Skeletal muscle tissue (tissue), 4 donors: ENCODE results near the gene ACAP3. TPM values are rescaled to one million over a fixed set of nuclear protein-coding genes. Genes with fewer than 3 reads are reported as not detected.

Source experiments
- H3K27ac ChIP-seq: one replicate; pipeline ENCODE4 v1.7.0; 2013; ENCODE audit warnings: mild to moderate bottlenecking, low read depth, low read length, inconsistent platforms
- H3K27me3 ChIP-seq, 3 donors: one replicate each; pipeline ENCODE4 v1.7.0; 2013; ENCODE audit warnings: low read length in 3 of 3; ENCODE audit not compliant: control insufficient read depth in 3 of 3, insufficient read depth in 3 of 3
- H3K36me3 ChIP-seq, 3 donors: one replicate each; pipeline ENCODE4 v1.7.0; 2013; ENCODE audit warnings: low read length in 3 of 3; ENCODE audit not compliant: control insufficient read depth in 3 of 3, insufficient read depth in 3 of 3
- H3K4me1 ChIP-seq, 3 donors: one replicate each; pipeline ENCODE4 v1.7.0; 2013; ENCODE audit warnings: low read length in 3 of 3, mild to moderate bottlenecking in 3 of 3; ENCODE audit not compliant: control insufficient read depth in 3 of 3, insufficient read depth in 3 of 3
- H3K4me3 ChIP-seq, 3 donors: one replicate each; pipeline ENCODE4 v1.7.0; 2013; ENCODE audit warnings: low read length in 3 of 3
- H3K9ac ChIP-seq, 3 donors: one replicate each; pipeline ENCODE4 v1.7.0; 2013; ENCODE audit warnings: low read length in 3 of 3, mild to moderate bottlenecking in 3 of 3, moderate library complexity in 2 of 3, low read depth in 1 of 3
- H3K9me3 ChIP-seq, 3 donors: one replicate each; pipeline ENCODE4 v1.7.0; 2013; ENCODE audit warnings: low read length in 3 of 3; ENCODE audit not compliant: control insufficient read depth in 3 of 3
- total RNA-seq: library from RNA; depleted of rRNA; stranded (reverse); fragments of >200 nt; gene quantifications from one replicate; pipeline ENCODE4 v1.2.3, GENCODE V29; 2014
- donor health status: Osteomylitis.

ACAP3 gene
- total RNA-seq, 1 donor from 2014 or later = 23.5 TPM

DNA sequence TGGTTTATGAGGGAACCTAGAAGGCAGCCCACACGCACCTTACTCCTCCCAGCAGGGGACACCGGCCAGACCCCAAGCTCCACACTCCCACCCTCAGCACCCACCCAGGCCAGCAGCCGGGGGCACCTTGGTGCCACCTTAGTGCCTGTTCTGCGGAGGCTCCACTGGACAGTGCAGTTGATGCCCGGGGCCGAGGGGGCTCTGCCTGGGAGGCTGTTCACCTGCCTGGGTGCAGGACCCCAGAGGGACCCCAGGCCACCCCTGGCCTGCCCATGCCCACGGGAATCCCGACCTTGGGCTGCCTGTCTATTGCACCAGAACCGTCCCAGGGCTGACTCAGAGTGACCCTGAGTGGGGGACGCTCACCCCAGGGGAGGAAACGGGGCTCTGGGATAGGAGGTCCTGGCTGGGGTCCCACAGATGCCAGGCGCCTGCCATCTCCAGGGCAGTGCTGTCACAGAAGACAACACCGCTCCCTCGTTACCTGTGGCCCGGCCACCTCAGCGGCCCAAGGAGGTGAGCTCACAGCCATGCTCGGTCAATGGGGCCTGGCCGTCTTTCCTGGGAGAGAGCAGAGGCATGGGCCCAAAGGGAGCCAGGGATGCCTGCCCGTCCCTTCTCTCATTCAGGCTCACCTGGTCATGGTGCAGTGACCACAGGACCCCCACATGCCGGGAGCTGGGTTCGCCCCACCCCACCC, 26.8 kb downstream of the ACAP3 start:
- Histone ChIP-seq H3K4me1 (peaks cover 0 to 12% (median 2%) of the 10 kb centered on the region in 3 donors), H3K27me3 (peaks cover 13 to 20% (median 14%) of the 10 kb centered on the region in 3 donors), H3K9ac (no peak overlapping the region), H3K27ac (no peak overlapping the region), H3K36me3 (no peaks in the 10 kb centered on the region), H3K4me3 (no peak overlapping the region), H3K9me3 (no peaks in the 10 kb centered on the region)

- Histone ChIP-seq H3K4me3 (no peak overlapping the region), H3K4me1 (peaks cover 6 to 25% (median 11%) of the 10 kb centered on the region in 3 donors), H3K36me3 (no peaks in the 10 kb centered on the region), H3K27ac (no peak overlapping the region), H3K9me3 (no peaks in the 10 kb centered on the region), H3K27me3 (peaks cover 0 to 4% (median 0%) of the 10 kb centered on the region in 3 donors), H3K9ac (no peak overlapping the region)
Measured at GRCh38 chr1:1279028-1279427, 28.7 kb downstream of the ACAP3 start.

GRCh38 chr1:1278620-1279019, 29.1 kb downstream of the ACAP3 start:
- peaks cover 6 to 25% (median 11%) of the 10 kb centered on the region in 3 donors for H3K4me1 ChIP-seq
- no peaks in the 10 kb centered on the region for H3K9me3 ChIP-seq
- H3K27ac ChIP-seq = no peak overlapping the region
- H3K27me3 ChIP-seq = peaks cover 0 to 2% (median 0%) of the 10 kb centered on the region in 3 donors
- no peak overlapping the region for H3K4me3 ChIP-seq
- H3K9ac ChIP-seq = no peak overlapping the region
- H3K36me3 ChIP-seq = no peaks in the 10 kb centered on the region

GRCh38 chr1:1275836-1276235, 31.9 kb downstream of the ACAP3 start:
- Histone ChIP-seq H3K4me3 (no peak overlapping the region), H3K9me3 (no peaks in the 10 kb centered on the region), H3K4me1 (peaks cover 26 to 36% (median 28%) of the 10 kb centered on the region in 3 donors), H3K36me3 (peaks cover 0 to 3% (median 0%) of the 10 kb centered on the region in 3 donors), H3K27me3 (no peaks in the 10 kb centered on the region), H3K9ac (no peak overlapping the region), H3K27ac (no peak overlapping the region)

- H3K4me3 ChIP-seq = peak overlapping the region; percentile 83 to 93 (median 84)
- H3K9me3 ChIP-seq = no peaks in the 10 kb centered on the region
- H3K4me1 ChIP-seq = peaks cover 35 to 44% (median 37%) of the 10 kb centered on the region in 3 donors
- no peak overlapping the region for H3K27ac ChIP-seq
- peaks cover 0 to 3% (median 3%) of the 10 kb centered on the region in 3 donors for H3K36me3 ChIP-seq
- peak overlapping the region; percentile 74 to 87 (median 81) for H3K9ac ChIP-seq
- no peaks in the 10 kb centered on the region for H3K27me3 ChIP-seq
Measured at GRCh38 chr1:1274931-1275431, 32.7 kb downstream of the ACAP3 start.

DNA sequence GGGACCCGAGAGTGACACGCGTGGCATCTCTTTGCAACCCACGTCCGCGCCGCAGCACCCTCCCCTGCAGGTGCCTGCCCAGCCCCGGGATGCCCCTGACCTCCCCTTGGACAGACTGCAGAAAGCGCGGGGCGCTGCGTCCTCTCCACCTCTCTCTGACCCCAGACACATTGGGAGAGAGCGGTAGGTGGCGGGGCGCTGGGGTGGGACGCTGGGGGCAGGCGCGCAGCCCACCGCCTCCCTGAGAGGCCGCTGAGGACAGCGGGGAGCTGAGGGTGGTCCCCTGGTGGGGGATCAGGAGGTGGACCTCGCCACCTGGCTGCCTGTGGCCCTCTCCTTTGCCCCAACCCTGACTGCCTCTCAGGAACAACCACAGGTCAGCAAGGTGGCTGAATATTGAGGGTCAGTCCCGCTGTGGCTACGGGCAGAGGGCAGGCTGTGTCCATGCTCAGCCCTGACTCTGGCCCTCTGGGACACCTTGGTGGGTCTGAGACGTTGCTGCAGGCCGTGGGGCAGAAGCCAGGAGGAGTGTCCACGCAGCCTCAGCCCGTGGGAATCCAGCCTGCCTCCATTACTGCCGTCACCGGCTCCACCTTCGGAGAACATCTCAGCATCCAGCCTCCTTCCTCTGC, 33.3 kb downstream of the ACAP3 start:
- peak overlapping the region; percentile 74 to 87 (median 81) for H3K9ac ChIP-seq
- peaks cover 38 to 48% (median 40%) of the 10 kb centered on the region in 3 donors for H3K4me1 ChIP-seq
- peaks cover 0 to 3% (median 3%) of the 10 kb centered on the region in 3 donors for H3K36me3 ChIP-seq
- H3K9me3 ChIP-seq = no peaks in the 10 kb centered on the region
- no peak overlapping the region for H3K27ac ChIP-seq
- H3K4me3 ChIP-seq = peak overlapping the region; percentile 83 to 93 (median 84)
- H3K27me3 ChIP-seq = no peaks in the 10 kb centered on the region

DNA sequence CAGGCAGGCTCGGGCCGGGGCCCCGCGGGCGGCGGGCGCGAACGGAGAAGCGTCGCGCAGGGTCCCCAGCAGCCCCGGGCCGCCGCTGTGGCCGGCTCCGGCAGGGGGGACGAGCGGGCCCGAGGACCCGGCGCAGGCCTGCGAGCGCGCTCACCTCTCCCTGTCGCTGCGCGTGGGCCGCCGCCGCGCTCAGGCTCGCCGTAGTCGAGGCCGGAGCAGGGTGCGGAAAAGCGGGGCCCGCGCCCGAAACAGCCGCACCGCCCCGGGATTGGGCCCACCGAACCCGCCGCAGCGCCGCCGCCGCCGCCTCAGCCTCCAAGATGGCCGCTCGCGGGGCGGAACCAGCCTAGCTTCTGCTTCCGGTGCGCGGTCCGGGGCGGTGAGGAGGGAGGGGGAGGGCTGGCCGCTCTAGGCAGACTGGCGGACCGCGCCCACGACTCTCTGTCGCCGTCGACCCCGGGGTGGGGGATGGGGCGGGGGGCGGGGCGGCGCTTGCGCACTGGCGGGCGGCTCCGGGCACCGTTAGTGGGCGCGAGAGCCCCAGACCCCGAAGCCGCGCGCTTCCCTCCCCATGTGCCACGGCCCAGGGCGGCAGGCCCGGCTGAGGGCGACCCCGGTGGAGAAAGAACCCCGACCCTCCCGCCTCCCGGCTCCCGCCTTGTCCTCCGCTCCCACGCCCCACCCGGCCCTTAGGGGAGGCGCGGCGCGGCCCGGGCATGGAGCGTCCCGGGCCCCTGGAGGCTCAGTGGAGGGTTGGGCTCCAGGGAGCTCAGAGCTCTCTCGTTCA, 34.0 kb downstream of the ACAP3 start, which contains the start of gene UBE2J2:
Gene UBE2J2, minus strand, starts transcription at position 343 of the 787 bp plus-strand sequence. CDS start 5,862 bp downstream, outside the sequence.
- Histone ChIP-seq H3K4me1 (peaks cover 38 to 48% (median 40%) of the 10 kb centered on the region in 3 donors), H3K9ac (peak within 1 kb of the TSS; percentile 90 to 98 (median 95)), H3K27me3 (no peaks in the 10 kb centered on the region), H3K27ac (peak within 1 kb of the TSS; percentile 69), H3K36me3 (peaks cover 0 to 3% (median 3%) of the 10 kb centered on the region in 3 donors), H3K9me3 (no peaks in the 10 kb centered on the region), H3K4me3 (peak within 1 kb of the TSS; percentile 86 to 93 (median 90))

GRCh38 chr1:1273209-1273511, 34.6 kb downstream of the ACAP3 start:
- H3K4me3 ChIP-seq = peak overlapping the region; percentile 86 to 93 (median 90)
- peaks cover 2 to 5% (median 3%) of the 10 kb centered on the region in 3 donors for H3K36me3 ChIP-seq
- peak overlapping the region; percentile 69 for H3K27ac ChIP-seq
- no peaks in the 10 kb centered on the region for H3K9me3 ChIP-seq
- H3K9ac ChIP-seq = peak overlapping the region; percentile 90 to 98 (median 95)
- H3K27me3 ChIP-seq = no peaks in the 10 kb centered on the region
- peaks cover 38 to 48% (median 40%) of the 10 kb centered on the region in 3 donors for H3K4me1 ChIP-seq

DNA sequence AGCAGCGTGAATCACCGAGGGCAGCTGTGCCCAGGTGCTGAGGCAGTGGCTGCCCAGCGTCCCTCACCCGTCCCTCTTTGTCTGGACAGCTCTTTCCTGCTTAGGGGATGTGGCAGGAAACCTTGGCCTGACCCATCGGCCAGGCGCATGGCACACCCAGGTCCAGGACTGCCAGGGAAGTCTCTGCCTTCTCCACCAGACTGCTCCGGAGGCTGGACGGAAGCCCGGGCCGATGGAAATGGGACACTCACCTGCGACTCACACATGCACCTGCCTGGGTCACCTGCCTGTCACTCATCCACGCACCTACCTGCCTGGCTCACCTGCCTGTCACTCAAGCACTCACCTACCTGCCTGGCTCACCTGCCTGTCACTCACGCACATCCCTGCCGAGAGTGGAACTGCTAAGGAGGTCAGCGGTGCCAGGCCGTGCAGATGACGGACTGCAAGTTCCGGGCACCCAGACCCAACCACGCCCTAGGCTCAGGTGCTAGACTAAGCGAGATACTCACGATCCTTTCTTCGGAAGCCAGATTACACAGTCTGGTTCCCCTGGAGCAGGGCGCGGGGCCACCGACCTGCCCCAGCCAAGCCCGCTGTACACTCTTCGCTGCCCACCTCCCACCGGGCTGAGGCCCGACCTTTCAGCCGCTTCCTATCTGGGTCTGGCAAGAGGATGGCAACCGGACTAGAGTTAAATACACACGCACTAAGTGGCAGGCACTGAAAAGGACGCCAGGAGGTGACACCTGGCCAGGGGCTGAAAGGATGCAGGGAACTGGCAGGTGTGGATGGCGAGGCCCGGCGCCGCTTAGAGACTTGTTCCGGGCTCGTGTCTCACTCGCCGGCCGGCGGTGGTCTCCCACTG, 35.2 kb downstream of the ACAP3 start:
- peaks cover 2 to 8% (median 6%) of the 10 kb centered on the region in 3 donors for H3K36me3 ChIP-seq
- no peaks in the 10 kb centered on the region for H3K9me3 ChIP-seq
- peak overlapping the region; percentile 86 to 93 (median 90) for H3K4me3 ChIP-seq
- peak overlapping the region; percentile 90 to 98 (median 95) for H3K9ac ChIP-seq
- peaks cover 38 to 48% (median 40%) of the 10 kb centered on the region in 3 donors for H3K4me1 ChIP-seq
- H3K27me3 ChIP-seq = no peaks in the 10 kb centered on the region
- H3K27ac ChIP-seq = peak overlapping the region; percentile 69
